Measurements from ENCODE around the gene SASH1.

- TF ChIP-seq, protein P1, sequence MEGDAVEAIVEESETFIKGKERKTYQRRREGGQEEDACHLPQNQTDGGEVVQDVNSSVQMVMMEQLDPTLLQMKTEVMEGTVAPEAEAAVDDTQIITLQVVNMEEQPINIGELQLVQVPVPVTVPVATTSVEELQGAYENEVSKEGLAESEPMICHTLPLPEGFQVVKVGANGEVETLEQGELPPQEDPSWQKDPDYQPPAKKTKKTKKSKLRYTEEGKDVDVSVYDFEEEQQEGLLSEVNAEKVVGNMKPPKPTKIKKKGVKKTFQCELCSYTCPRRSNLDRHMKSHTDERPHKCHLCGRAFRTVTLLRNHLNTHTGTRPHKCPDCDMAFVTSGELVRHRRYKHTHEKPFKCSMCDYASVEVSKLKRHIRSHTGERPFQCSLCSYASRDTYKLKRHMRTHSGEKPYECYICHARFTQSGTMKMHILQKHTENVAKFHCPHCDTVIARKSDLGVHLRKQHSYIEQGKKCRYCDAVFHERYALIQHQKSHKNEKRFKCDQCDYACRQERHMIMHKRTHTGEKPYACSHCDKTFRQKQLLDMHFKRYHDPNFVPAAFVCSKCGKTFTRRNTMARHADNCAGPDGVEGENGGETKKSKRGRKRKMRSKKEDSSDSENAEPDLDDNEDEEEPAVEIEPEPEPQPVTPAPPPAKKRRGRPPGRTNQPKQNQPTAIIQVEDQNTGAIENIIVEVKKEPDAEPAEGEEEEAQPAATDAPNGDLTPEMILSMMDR (IDR thresholded peaks at IDR 0.05) = no peak
- no peak for TF ChIP-seq POLR2A (IDR thresholded peaks at IDR 0.05)
Measured at GRCh38 chr6:148328876-148329555, 13.6 kb upstream of the SASH1 start.

Data from esophagus squamous epithelium (tissue), 4 donors.